GM19438 (cell line): ENCODE data around the gene FRAT1.
"Not testable (repeated sequence)": the region's sequence is repeated elsewhere in the genome, so short reads cannot be mapped to it uniquely, and the experiment has no call there.

Experiments
- ATAC-seq: cut with Tn5 transposase; IDR thresholded peaks from one replicate; pipeline ENCODE4 v1.9.1; 2021; ENCODE audit warnings: low read depth; ENCODE audit not compliant: unreplicated experiment

The FRAT1 gene, protein sequence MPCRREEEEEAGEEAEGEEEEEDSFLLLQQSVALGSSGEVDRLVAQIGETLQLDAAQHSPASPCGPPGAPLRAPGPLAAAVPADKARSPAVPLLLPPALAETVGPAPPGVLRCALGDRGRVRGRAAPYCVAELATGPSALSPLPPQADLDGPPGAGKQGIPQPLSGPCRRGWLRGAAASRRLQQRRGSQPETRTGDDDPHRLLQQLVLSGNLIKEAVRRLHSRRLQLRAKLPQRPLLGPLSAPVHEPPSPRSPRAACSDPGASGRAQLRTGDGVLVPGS

DNA sequence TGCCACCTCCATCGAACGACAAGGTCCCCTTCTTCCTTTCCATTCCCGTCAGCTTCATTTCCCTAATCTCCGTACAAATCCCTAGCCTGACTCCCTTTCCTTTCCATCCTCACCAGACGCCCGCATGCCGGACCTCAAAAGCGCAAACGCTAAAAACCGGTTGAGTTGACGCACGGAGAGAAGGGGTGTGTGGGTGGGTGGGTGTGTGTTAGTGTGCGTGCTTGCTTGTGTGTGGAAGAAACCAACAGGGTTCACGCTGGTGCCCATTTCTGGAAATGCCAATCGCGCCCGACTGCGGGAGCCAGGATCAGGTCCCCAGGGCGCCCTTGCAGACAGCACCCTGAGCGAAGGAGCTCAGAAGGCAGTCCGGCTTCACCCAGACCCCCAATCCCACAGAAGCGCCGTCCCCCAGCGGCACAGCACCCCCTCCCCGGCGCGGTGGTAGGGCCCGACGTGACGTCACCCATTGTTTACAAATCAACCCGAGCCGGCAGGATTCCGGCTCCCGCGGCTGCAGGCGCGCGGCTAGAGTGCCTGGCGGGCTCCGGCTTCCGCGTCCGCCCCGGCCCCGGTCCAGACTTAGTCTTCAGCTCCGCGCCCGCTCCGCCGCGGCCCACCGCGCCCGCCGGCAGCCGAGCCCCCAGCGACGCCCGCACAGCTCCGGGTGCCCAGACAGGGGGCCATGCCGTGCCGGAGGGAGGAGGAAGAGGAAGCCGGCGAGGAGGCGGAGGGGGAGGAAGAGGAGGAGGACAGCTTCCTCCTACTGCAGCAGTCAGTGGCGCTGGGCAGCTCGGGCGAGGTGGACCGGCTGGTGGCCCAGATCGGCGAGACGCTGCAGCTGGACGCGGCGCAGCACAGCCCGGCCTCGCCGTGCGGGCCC lies at the start of gene FRAT1:
TSS of gene FRAT1 (plus strand) at position 500 of the 880 bp plus-strand sequence. CDS start at position 683, 183 bp downstream.
- ATAC-seq: peak; percentile 73

DNA sequence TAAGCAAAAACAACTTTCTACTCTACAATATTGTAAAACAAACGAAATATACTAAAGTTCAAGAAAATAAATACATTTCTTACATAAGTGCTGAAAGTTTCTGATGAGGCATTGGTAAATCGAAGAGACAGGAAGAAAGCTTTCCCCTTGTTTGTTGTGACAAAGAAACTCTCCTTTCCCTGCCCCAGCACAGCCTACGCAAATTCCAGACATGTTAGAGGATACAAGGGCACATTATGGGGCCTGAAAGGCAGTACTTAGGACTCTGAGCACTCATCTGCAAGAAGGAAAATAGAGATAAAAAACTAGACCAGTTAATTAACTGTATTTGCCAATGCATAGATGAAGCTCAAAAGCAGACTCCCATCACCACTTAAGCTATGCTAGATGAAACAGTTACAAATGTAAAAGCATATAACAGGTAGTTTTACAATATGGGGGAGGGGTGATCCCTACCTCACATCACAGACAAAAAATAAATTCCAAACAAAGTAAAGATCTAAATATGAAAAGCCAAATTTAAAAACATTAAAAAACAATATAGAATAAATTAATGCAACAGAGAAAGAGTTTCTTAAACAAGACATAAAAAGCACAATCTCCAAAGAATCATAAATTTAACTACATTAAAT lies 48.4 kb upstream of the FRAT1 start:
- ATAC-seq: no peak

DNA sequence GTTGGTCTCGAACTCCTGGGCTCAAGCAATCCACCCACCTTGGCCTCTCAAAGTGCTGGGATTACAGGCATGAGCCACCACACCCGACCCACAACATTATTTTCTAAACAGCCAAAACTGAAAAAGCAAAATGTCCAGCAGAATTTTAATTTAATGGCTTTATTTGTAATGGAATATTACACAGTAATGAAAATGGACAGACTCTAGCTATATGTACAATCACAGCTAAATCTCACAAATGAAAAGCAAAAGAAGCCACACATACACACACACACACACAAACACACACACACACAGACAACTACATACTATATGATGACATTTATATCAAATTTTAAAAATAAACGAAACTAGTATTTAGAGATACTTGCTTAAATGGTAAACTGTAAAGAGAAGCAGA lies 45.4 kb upstream of the FRAT1 start:
- no peak for ATAC-seq

DNA sequence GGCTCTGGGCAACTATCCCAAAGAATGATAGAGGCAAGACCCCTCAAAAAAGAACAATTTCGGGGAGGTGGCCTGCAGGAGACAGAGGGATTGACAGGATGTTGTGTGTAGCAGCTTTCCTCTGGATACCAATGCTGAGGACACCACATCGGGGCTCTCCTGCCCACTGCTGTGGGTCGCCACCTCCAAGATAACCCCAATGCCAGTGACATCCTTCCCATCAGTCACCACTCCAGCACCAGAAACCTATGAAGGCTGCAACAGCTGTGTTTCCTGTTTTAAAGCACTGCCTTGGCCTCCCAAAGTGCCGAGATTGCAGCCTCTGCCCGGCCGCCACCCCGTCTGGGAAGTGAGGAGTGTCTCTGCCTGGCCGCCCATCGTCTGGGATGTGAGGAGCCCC lies 44.2 kb upstream of the FRAT1 start:
- no peak for ATAC-seq

DNA sequence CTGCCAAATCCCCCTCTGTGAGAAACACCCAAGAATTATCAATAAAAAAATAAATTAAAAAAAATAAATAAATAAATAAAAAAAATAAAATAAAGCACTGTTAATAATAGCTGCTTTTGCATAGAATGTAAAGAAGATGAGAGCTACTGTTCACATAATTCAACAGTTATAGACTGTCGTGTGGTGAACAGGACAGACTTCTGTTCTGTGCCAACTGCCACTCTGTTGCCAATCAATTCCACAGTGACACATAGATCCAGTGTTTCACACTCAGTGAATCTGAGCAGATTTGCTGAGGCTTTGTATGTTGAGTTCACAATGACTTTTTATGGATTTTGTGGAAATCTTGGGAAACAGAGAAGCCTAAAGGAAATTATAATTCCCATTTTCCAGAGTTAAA lies 41.5 kb upstream of the FRAT1 start:
- no peak for ATAC-seq

DNA sequence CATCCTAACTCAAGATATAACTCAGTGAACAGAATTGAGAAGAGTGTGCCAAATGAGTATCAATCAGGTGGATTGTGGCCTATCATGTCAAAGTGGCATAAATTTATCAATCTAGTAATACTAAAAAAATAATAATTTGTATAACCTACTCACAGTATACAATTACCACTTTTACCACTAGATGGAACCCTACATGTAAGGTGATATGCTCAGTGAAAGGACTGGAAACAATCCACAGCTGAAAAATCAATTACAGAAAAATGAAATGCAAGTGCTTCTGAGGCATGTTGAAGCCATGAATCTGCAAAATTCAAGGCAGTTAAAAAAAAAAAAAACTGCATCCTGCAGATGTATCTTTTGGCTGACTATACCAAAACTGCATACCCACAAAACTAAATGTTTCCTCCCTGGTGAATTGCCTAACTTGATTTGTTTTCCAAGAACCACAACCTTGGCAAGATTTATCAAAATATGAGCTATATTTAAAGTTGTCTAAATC lies 40.5 kb upstream of the FRAT1 start:
- ATAC-seq: no peak

DNA sequence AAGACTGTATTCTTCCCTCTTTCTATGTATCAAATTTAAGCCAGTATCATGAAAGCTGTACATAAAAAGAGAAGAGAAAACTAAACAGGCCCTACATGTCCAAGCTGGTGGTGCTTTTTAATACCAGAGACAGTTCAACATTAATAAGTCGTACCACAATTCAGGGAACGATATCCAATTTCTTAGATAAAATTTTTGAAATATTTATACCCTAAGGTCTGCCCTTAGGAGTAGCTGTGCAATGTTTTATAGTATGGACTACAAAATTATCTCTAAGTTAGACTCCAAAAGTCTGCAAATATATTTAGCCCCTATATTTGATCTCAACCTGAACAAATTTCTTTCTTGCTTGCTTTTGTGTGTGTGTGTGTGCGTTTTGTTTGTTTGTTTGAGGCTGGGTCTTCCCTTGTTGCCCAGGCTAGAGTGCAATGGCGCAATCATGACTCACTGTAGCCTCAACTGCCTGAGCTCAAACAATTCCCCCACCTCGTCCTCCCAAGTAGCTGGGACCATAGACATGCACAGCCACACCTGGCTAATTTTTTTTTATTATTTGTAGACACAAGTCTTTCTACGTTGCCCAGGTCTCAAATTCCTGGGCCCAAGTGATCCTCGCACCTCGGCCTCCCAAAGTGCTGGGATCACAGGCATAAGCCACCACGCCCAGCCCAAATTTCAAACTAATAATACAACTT lies 39.8 kb upstream of the FRAT1 start:
- ATAC-seq: no peak

DNA sequence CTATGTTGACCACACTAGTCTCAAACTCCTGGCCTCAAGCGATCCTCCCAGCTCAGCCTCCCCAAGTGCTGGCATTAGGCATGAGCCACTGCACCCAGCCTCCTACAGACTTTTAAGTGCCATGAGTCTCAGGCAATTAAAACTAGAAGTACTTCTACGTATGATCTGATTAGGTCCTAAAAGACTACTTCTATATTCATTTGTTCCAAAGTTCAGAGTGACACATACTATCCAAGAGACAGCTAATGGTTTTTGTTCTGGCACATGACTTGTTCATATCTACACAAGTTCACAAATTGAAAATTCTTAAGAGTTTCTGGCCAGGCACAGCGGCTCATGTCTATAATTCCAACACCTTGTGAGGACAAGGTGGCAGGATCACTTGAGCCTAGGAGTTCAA lies 38.3 kb upstream of the FRAT1 start:
- ATAC-seq: no peak

DNA sequence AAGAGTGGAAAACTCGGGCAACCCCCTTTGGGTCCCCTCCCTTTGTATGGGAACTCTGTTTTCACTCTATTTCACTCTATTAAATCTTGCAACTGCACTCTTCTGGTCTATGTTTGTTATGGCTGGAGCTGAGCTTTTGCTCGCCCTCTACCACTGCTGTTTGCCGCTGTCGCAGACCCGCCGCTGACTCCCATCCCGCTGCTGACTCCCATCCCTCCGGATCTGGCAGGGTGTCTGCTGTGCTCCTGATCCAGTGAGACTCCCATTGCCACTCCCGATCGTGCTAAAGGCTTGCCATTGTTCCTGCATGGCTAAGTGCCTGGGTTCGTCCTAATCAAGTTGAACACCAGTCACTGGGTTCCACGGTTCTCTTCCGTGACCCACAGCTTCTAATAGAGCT lies 29.0 kb upstream of the FRAT1 start:
- not testable (repeated sequence) for ATAC-seq

DNA sequence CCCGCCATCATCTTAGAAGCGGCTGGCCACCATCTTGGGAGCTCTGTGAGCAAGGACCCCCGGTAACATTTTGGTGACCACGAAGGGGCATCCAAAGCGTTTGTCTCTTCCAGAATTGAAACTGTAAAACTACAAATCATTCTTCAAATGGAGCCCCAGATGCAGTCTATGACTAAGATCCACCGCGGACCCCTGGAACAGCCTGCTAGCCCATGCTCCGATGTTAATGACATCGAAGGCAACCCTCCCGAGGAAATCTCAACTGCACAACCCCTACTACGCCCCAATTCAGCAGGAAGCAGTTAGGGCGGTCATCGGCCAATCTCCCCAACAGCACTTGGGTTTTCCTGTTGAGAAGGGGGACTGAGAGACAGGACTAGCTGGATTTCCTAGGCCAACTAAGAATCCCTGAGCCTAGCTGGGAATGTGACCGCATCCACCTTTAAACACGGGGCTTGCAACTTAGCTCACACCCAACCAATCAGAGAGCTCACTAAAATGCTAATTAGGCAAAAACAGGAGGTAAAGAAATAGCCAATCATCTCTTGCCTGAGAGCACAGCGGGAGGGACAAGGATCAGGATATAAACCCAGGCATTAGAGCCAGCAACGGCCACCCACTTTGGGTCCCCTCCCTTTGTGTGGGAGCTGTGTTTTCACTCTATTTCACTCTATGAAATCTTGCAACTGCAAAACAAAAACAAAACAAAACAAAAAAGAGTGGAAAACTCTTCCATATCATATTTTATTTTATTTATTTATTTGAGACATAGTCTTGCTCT lies 28.3 kb upstream of the FRAT1 start:
- not testable (repeated sequence) for ATAC-seq

DNA sequence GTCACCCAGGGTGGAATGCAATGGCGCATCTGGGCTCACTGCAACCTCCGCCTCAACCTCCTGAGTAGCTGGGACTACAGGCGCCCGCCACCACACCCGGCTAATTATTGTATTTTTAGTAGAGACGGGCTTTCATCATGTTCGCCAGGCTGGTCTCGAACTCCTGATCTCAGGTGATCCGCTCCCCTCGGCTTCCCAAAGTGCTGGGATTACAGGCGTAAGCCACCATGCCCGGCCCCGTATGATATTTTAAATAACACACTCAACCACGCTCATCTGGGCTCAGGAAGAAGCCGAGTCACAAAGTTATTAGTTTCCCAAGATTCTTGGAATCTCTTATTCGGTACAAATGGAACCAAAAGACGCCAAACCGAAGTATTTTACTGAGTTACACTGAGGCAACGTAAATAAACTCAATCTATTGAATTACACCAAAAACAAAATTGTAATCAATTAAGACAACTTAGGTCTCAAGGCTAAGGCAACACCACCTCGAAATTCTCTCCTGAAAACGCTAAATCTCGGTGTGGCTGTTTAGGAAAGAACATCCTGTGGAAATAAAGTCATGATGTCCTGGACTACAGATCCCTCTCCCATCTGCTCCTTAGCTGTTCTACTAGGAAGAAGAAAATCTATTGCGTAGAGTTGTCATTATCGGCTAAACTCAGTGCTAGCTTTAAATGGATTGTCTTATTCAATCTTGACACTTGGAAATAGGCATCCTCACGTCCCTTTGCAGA lies 27.5 kb upstream of the FRAT1 start:
- no peak for ATAC-seq

DNA sequence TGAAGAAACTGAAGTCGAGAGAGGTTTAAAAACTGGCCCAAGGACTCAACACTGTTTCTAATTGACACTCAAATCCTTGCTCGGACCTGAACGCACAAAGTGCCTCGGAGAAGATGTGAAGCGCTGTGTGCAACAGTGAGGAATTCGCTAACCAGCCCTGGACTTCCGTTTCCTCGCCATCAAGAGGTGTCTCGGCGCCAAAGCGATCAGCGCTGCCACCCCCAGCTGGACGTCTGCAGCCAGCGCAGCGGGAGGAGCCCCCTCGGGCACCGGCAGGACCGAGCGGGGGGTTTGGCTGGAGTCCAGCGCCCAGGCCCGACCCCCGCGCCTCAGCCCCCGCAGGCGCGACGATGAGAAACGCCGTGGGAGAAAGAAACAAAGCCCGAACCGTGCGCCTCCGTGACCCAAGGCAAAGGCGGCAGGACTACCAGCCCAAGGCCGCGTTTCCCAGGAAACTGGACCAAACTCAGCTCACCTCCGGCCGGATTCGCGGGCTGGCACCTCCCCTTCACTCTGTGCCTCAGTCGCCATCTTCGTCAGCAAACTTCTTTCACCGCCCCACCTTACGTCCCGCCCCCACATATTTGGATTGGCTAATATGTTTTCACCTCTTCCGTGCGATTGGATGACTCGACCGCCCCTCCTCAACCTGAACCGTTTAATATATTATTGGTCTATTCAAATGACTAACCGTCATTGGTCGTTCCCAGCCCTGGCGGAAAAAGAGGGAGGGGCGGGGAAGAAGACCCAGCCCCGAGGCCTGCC lies 26.8 kb upstream of the FRAT1 start, which contains the start of gene ARHGAP19:
TSS of gene ARHGAP19 (minus strand) at position 541 of the 765 bp plus-strand sequence. CDS start at position 531, 10 bp downstream.
- ATAC-seq: peak; percentile 96

DNA sequence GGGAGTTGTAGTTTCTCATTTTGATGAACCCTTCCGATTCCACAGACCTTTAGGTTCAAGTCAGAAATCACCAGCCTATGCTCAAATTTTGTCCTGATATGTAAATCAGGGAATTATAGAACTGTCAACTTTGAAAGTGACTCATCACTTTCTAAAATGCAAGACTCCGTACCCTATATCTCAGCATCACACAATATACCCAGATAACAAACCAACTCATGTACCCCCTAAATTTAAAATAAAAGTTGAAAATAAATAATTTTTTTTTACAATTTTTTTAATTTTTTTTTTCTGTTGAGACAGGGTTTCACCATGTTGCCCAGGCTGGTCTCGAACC lies 26.2 kb upstream of the FRAT1 start:
- ATAC-seq: no peak

DNA sequence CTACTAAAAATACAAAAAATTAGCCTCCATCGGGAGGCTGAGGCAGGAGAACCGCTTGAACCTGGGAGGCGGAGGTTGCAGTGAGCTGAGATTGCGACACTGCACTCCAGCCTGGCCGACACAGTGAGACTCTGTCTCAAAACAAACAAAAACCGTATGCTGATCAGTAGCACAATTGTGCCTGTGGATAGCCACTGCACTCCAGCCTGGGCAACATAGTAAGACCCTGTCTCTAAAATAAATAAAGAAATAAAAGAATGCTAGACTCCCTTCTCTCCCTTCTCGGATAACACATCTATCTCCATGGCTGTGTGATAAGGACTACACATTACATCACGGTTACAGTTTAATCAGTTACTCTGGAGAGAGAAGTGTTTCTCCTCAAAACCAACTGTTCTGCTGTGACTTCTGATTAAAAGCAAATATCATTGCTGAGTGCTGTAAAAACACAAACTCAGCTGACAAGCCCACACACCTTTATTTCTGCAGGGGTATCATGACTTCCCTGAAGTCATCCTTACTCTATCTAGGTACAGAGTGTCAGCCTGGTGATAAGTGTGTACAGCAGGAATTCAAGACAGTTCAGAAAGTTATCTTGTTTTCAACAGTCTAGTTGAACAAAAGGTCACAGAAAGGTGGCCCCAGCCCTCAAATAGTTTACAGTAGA lies 21.4 kb upstream of the FRAT1 start:
- ATAC-seq: no peak

DNA sequence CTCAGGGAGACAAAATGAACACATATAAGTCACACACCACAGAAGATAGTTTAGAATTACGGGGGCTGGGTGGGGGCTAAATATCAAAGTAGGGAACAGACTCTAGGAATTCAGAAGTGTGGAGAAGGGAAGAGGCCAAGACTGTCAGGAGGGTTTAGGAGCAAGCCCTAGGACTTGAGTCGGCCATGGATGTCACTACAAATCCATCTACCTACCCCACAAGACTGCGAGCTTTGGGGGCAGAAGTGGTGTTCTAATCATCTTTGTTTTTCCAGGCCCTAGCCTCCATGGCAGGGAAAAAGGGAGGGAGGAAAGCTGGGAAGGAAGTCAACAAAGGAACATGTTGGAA lies 20.9 kb upstream of the FRAT1 start:
- no peak for ATAC-seq

DNA sequence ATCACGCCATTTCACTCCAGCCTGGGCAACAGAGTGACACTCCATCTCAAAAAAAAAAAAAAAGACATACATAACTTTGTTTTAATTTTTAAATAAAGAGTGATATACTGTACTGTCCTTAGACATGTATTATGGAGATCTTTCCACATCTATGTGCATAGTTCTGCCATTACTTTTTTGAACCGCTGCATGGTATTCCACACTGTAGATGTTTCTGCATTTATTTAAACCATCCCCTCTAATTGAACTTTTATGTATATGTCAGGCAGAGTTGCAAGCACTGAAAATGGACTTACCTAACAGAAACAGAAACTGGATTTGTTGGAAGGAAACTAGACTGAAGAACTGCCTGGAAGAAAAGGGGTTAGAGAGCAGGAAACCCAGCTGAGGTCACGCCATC lies 18.1 kb upstream of the FRAT1 start:
- ATAC-seq: no peak

DNA sequence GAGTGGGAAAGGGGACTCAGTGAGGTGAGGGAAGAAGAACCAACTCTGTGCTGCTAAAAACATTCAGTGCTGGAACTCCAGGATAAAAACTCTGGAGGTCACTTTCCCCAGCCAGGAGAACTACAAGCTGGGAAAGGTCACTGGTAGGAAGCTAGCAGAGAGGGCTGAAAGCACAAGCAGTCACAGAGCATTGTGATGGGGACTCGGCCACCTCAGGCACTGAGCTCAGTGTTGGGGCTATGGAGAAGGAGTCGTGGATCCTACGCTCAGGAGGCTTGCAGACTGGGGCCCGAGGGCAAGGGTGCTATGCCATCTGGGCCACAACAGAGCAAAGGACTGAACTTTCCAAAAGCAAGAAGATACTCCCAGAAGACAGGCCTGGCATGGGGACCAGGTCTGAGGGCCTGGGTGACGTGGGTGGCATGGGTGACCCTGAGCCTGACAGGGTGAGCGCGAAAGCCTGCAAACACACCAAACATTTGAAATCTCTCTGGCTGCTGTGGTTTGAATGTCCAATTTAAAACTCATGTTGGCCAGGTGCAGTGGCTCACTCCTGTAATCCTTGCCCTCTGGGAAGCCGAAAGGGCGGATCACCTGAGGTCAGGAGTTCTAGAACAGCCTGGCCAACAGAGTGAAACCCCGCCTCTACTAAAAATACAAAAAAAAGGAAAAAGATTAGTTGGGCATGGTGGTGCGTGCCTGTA lies 16.8 kb upstream of the FRAT1 start:
- ATAC-seq: no peak
